Small intestine (tissue), 7 donors: ENCODE data around the gene PRG3. TPM values are rescaled to one million over a fixed set of nuclear protein-coding genes. Genes with fewer than 3 reads are reported as not detected.

ENCODE experiments used
- DNase-seq, 2 donors: peaks; one replicate each; pipeline versions ENCODE4 v3.0.0 to v3.0.0-alpha.2; 2013
- FAIRE-seq: peaks from 2 replicates; lab custom pipeline; 2012; peaks lifted over from hg19 to GRCh38; lab: Jason Lieb, UNC
- H3K27ac ChIP-seq, 3 donors: one replicate each; pipeline ENCODE4 v1.5.1; 2013; ENCODE audit warnings: low read length in 2 of 3, mild to moderate bottlenecking in 2 of 3, control low read depth in 1 of 3, inconsistent platforms in 1 of 3, low read depth in 1 of 3, moderate library complexity in 1 of 3
- H3K27me3 ChIP-seq, 3 donors: one replicate each; pipeline ENCODE4 v1.6.1; 2013; ENCODE audit warnings: low read length in 3 of 3, inconsistent platforms in 1 of 3; ENCODE audit not compliant: control insufficient read depth in 3 of 3, insufficient read depth in 3 of 3
- H3K36me3 ChIP-seq, 3 donors: one replicate each; pipeline ENCODE4 v1.6.1; 2013; ENCODE audit warnings: low read length in 3 of 3, inconsistent platforms in 1 of 3, low read depth in 1 of 3, mild to moderate bottlenecking in 1 of 3, moderate library complexity in 1 of 3; ENCODE audit not compliant: control insufficient read depth in 3 of 3, insufficient read depth in 2 of 3
- H3K4me1 ChIP-seq, 3 donors: one replicate each; pipeline ENCODE4 v1.6.1; 2013; ENCODE audit warnings: low read length in 2 of 3, inconsistent platforms in 1 of 3, low read depth in 1 of 3, mild to moderate bottlenecking in 1 of 3, moderate library complexity in 1 of 3; ENCODE audit not compliant: control insufficient read depth in 3 of 3, insufficient read depth in 2 of 3
- H3K4me3 ChIP-seq, 3 donors: one replicate each; pipeline ENCODE4 v1.5.1; 2013; ENCODE audit warnings: low read length in 3 of 3, control low read depth in 1 of 3, inconsistent platforms in 1 of 3, low read depth in 1 of 3, mild to moderate bottlenecking in 1 of 3, moderate library complexity in 1 of 3
- H3K9me3 ChIP-seq, 2 donors: one replicate each; pipeline ENCODE4 v1.6.1; 2013; ENCODE audit warnings: low read depth in 1 of 2, low read length in 1 of 2; ENCODE audit not compliant: control insufficient read depth in 2 of 2, insufficient read depth in 1 of 2
- whole genome bisulfite sequencing, 3 donors: extraction: QIAGEN DNeasy Blood & Tissue Kit; methylation state at CpG; one replicate each; pipeline ENCODE4 v1.1.7; 2013; 5-methylcytosine and 5-hydroxymethylcytosine counted together
- polyA plus RNA-seq, 4 donors: library from polyadenylated mRNA; stranded (reverse) in 3 of 4; unstranded in 1 of 4; fragments of 200-250 nt in 3 of 4; fragments of 120-200 nt in 1 of 4; gene quantifications; one replicate each; pipeline versions ENCODE4 v1.2.1 to v1.2.3, GENCODE V29; 2013
- donor health status: healthy with polysubstance abuse.
- donor health status: control.
- donor health status: control.
- donor health status: Bipolar disorder and iron deficiency.
- donor health status: healthy.

The PRG3 gene
- polyA plus RNA-seq, 4 donors = 0.22 TPM; not detected in 3

GRCh38 chr11:57374966-57375365 is 6.0 kb downstream of the PRG3 start:
- WGBS, 3 donors = 93 to 94% (median 94%) methylated on average over 3 of the region's 3 CpGs
- no peaks in the 10 kb centered on the region for H3K4me1 ChIP-seq
- H3K27ac ChIP-seq = no peak overlapping the region
- FAIRE-seq = no peak
- H3K36me3 ChIP-seq = no peaks in the 10 kb centered on the region
- no peak for DNase-seq
- no peak overlapping the region for H3K4me3 ChIP-seq
- no peaks in the 10 kb centered on the region for H3K9me3 ChIP-seq
- H3K27me3 ChIP-seq = peaks cover 0 to 3% (median 0%) of the 10 kb centered on the region in 3 donors

DNA sequence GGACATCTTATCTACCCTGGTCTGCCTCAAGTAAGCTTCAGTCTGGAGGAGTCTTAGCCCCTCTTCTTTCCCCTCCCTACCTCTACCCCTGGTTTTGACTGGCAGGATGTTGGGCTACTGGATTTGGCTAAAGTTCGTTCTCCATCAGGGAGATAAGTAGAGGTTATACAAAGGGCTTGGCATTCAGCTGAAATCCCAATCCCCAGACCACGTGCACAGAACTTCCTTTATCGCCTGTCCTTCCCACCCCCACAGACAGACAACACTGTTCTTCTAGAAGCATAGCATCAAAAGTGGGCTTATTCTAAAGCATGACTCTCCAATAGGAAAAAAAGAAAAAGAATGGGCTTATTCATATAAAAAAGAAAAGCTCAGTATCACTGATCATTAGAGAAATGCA is 7.8 kb downstream of the PRG3 start:
- FAIRE-seq (no peak), DNase-seq (no peak)
- Histone ChIP-seq H3K4me1 (no peaks in the 10 kb centered on the region), H3K36me3 (no peaks in the 10 kb centered on the region), H3K27ac (no peak overlapping the region), H3K9me3 (no peaks in the 10 kb centered on the region), H3K27me3 (peaks cover 0 to 2% (median 0%) of the 10 kb centered on the region in 3 donors), H3K4me3 (no peak overlapping the region)
- 41 to 52% (median 49%) methylated on average over 3 of the region's 3 CpGs for WGBS, 3 donors

DNA sequence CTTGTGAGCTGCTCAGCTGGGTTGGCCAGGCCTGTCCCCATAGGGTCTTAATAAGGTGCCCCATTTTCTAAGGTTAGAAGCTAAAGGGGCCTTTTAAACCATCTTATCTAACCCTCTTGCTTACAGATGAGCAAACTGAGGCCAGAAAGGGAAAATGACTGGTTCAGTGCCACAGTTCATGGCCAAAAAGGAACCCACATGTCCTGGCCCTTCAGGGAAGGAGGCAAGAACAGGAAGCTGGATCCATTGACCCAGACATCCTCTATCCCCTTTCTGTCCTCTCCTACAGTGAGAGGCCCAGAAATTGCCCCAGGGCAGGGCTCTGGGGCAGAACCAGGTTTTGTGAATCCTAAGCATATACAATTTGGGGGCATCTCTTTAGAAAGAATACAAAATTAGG is 10.0 kb downstream of the PRG3 start:
- FAIRE-seq (no peak), DNase-seq (no peak)
- Histone ChIP-seq H3K4me3 (no peak overlapping the region), H3K27ac (no peak overlapping the region), H3K36me3 (no peaks in the 10 kb centered on the region), H3K9me3 (no peaks in the 10 kb centered on the region), H3K4me1 (no peaks in the 10 kb centered on the region), H3K27me3 (peaks cover 0 to 2% (median 0%) of the 10 kb centered on the region in 3 donors)

GRCh38 chr11:57370251-57370650 is 10.7 kb downstream of the PRG3 start:
- peaks cover 0 to 2% (median 0%) of the 10 kb centered on the region in 3 donors for H3K27me3 ChIP-seq
- WGBS, 3 donors = 80 to 91% (median 90%) methylated on average over 7 of the region's 7 CpGs
- no peaks in the 10 kb centered on the region for H3K36me3 ChIP-seq
- no peaks in the 10 kb centered on the region for H3K4me1 ChIP-seq
- H3K9me3 ChIP-seq = no peaks in the 10 kb centered on the region
- H3K4me3 ChIP-seq = no peak overlapping the region
- DNase-seq (no peak), FAIRE-seq (no peak)
- no peak overlapping the region for H3K27ac ChIP-seq

GRCh38 chr11:57368845-57369232 is 12.1 kb downstream of the PRG3 start:
- DNase-seq (no peak), FAIRE-seq (no peak)
- no peak overlapping the region for H3K27ac ChIP-seq
- 61 to 74% (median 68%) methylated on average over 5 of the region's 5 CpGs for whole genome bisulfite sequencing, 3 donors
- no peaks in the 10 kb centered on the region for H3K36me3 ChIP-seq
- no peak overlapping the region for H3K4me3 ChIP-seq
- no peaks in the 10 kb centered on the region for H3K4me1 ChIP-seq
- H3K27me3 ChIP-seq = peaks cover 0 to 2% (median 0%) of the 10 kb centered on the region in 3 donors
- no peaks in the 10 kb centered on the region for H3K9me3 ChIP-seq

- no peak overlapping the region for H3K27ac ChIP-seq
- H3K27me3 ChIP-seq = peaks cover 0 to 2% (median 0%) of the 10 kb centered on the region in 3 donors
- no peaks in the 10 kb centered on the region for H3K4me1 ChIP-seq
- H3K36me3 ChIP-seq = no peaks in the 10 kb centered on the region
- WGBS, 3 donors = 60 to 70% (median 64%) methylated on average over 19 of the region's 19 CpGs
- DNase-seq = no peak
- no peak overlapping the region for H3K4me3 ChIP-seq
- FAIRE-seq = no peak
- H3K9me3 ChIP-seq = no peaks in the 10 kb centered on the region
Observed at GRCh38 chr11:57368106-57368844, 12.7 kb downstream of the PRG3 start.

DNA sequence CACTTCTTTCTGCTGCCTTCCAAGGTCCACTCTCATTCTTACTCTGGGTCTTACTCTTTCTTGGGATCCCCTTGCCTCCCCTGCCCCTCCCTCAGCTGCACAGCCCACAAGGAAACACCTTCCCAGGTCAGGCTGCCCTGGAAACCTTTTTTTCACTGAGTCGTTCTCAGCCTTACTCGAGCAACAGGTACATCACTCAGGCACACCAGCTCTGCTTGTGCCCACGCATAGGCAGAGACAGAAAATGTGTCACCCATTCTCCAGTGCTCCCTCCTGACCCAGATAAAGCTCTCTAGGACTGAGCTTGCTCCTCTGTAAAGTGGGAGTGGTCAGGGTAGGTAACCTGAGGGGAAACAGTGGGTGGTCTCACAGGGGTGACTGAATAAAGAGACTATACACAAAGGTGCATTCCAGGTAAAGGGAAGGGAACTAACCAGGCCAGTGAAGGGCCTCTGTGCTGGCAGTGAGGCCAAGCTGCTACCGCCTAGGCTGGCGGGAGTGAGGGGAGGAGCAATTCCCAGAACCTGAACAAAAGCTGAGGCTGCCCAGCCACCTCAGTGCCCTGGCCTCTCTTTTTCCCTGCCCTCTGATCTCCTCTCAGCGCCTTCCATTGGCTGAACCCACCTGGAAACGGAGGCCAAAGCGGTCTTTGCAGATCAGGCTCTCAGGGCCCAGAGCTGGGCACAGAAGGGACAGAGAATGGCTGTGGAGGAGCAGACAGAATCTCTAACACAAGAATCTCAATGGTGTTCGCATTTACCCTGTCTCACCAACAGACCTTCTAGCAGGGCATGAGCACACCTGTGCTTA is 15.9 kb downstream of the PRG3 start:
- no peak overlapping the region for H3K27ac ChIP-seq
- 65 to 73% (median 68%) methylated on average over 9 of the region's 9 CpGs for WGBS, 3 donors
- H3K4me1 ChIP-seq = no peaks in the 10 kb centered on the region
- DNase-seq (no peak), FAIRE-seq (no peak)
- H3K27me3 ChIP-seq = peaks cover 0 to 2% (median 0%) of the 10 kb centered on the region in 3 donors
- no peaks in the 10 kb centered on the region for H3K9me3 ChIP-seq
- no peaks in the 10 kb centered on the region for H3K36me3 ChIP-seq
- H3K4me3 ChIP-seq = no peak overlapping the region

- no peak overlapping the region for H3K27ac ChIP-seq
- DNase-seq = no peak
- H3K4me1 ChIP-seq = no peaks in the 10 kb centered on the region
- H3K36me3 ChIP-seq = no peaks in the 10 kb centered on the region
- H3K27me3 ChIP-seq = no peaks in the 10 kb centered on the region
- no peak overlapping the region for H3K4me3 ChIP-seq
- FAIRE-seq = no peak
- WGBS, 3 donors = 36 to 69% (median 60%) methylated on average over 7 of the region's 7 CpGs
- no peaks in the 10 kb centered on the region for H3K9me3 ChIP-seq
Observed at GRCh38 chr11:57363131-57364080, 17.5 kb downstream of the PRG3 start.
